ENCODE measurements around the gene JTB.

- TF ChIP-seq CTCF (IDR thresholded peaks at IDR 0.05) (no peak), CHD2 (IDR thresholded peaks at IDR 0.05; ENCODE audit: low read length, partially characterized antibody) (no peak), JUND (IDR thresholded peaks at IDR 0.05) (no peak), USF2 (IDR thresholded peaks at IDR 0.05; ENCODE audit: borderline replicate concordance, low read depth, low read length) (no peak), YY1 (IDR thresholded peaks at IDR 0.05; ENCODE audit: low read depth) (no peak), RXRA (IDR thresholded peaks at IDR 0.05; ENCODE audit: borderline replicate concordance, low read depth) (no peak), TAF1 (IDR thresholded peaks at IDR 0.05; ENCODE audit: borderline replicate concordance, low read depth, low read length) (no peak), MXI1 (IDR thresholded peaks at IDR 0.05; ENCODE audit: low read depth, low read length) (no peak), POLR2AphosphoS5 (IDR thresholded peaks at IDR 0.05; ENCODE audit: low read depth, low read length) (no peak), EZH2phosphoT487 (IDR thresholded peaks at IDR 0.05; ENCODE audit: borderline replicate concordance, low read depth) (no peak), RCOR1 (IDR thresholded peaks at IDR 0.05; ENCODE audit: low read length) (no peak), FOXJ3 (CRISPR knock-in tag; IDR thresholded peaks at IDR 0.05) (no peak), FOXM1 (IDR thresholded peaks at IDR 0.05; ENCODE audit: low read depth) (no peak), EP300 (IDR thresholded peaks at IDR 0.05; ENCODE audit: borderline replicate concordance in 1 of 2, low read depth in 1 of 2, low read length in 1 of 2) (no peak)
These were observed 43.5 kb downstream of the JTB start for GRCh38 chr1:153933955-153934354.
